ENCODE results near the gene ABHD6. TPM values are rescaled to one million over a fixed set of nuclear protein-coding genes. Genes with fewer than 3 reads are reported as not detected.
"Not testable (repeated sequence)": the region's sequence is repeated elsewhere in the genome, so short reads cannot be mapped to it uniquely, and the experiment has no call there.

Gene ABHD6, protein sequence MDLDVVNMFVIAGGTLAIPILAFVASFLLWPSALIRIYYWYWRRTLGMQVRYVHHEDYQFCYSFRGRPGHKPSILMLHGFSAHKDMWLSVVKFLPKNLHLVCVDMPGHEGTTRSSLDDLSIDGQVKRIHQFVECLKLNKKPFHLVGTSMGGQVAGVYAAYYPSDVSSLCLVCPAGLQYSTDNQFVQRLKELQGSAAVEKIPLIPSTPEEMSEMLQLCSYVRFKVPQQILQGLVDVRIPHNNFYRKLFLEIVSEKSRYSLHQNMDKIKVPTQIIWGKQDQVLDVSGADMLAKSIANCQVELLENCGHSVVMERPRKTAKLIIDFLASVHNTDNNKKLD
- 5.8 and 6.1 TPM in 2 replicates for total RNA-seq
- polyA plus RNA-seq (2012) = 6.6 TPM

DNA sequence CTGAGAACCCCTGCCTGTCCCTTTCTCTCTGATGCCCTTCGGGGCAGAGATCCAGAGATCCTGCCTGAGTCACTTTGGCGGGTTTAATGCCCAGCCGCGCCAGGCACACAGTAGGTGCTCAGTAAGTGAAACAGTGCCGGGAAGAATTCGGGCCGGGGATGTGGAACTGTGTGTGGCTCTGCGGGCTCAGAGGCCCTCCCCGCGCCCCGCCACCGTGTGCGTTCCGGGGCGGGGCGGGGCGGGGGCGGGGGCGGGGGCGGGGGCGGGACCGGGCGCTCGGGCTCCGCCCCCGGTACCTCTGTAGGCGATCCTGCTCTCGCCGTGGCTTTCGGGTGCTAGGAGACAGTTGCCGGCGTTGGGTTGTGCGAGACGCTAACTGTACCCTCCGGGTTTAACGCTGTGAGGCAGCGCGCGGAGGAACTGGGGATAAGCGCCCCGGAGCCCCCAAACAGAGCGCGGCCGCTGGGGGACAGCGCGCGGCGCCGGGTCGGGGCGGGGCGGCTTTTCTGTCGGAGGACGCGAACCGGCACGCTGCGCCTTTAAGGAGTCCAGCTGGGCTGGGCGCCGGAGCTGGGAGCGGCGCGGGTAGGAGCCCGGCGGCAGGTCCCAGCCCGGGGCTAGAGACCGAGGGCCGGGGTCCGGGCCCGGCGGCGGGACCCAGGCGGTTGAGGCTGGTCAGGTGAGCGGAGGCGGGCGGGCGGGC lies at the start of gene ABHD6:
Gene ABHD6 (plus strand): TSS at position 555 of the 703 bp plus-strand sequence. CDS start 18,795 bp downstream, outside the sequence.
- peak; percentile 81 for DNase-seq (ENCODE audit: low read depth)

DNA sequence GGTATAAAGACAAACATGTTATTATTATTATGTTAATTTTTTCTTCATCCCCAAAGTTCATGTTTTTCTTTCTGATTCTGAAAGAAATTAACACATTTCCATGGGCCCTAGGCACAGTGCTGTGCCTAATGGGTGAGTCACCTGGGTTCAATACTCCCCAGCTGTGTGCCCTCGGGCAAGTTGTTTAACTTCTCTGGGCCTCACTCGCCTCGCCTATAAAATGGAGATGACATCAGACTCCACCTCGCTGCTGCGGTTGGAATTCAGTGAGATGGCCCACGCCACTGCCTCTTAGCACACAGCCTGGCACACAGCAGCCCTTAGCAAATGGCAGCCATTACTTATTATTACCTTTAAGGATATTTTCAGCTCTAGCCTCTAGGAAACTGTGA lies 49.4 kb upstream of the ABHD6 start:
- no peak for DNase-seq (ENCODE audit: low read depth)

GRCh38 chr3:58188921-58189451 lies 48.6 kb upstream of the ABHD6 start:
- DNase-seq (ENCODE audit: low read depth) = no peak

DNA sequence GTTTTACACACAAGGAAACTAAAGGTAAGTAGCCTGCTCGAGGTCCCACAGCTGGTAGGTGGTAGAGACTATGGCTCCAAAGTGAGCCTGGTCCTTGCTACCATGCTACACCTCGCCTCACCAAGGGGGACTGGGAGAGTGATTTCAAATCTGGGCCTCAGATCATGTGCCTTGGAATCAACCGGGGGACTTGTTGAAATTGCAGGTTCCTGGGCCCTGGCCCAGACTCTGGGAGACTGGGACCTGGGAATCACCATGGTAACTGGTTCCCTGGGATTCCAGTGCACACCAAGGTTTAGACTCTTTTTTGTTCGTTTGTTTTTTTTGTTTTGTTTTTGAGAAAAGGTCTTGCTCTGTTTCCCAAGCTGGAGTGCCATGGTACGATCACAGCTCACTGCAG lies 47.9 kb upstream of the ABHD6 start:
- DNase-seq (ENCODE audit: low read depth) = no peak

- no peak for DNase-seq (ENCODE audit: low read depth)
Measured at GRCh38 chr3:58190291-58190690, 47.3 kb upstream of the ABHD6 start.

- DNase-seq (ENCODE audit: low read depth) = no peak
Measured at GRCh38 chr3:58190882-58191281, 46.7 kb upstream of the ABHD6 start.

DNA sequence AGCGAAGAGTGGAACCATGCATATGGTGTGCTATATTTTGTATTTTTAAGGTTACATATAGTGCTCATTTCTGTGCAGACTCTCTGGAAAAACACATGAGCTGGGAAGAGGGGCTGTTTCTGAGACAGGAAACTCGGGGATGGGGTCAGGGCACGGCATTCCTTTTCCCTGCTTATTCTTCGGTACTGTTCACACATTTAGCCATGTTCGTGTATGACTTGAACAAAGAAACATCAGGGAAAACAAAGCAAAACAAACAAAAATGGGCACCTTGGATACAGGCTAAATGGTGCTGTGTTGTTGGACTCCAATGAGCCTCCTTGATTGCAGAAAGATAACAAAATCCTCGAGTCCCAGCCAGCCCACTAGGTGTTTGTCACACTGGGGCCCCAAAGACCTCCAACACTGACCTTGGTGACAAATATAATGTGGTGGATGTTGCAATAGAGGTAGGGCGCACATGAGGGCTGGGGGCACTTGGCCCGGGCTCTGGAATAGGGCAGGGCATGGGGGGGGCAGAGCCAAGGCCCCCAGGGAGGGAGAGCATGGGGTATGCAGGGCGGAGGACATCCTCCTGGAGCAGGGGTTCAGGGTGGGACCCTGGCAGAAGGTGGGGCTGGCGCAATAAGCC lies 46.1 kb upstream of the ABHD6 start:
- DNase-seq (ENCODE audit: low read depth) = no peak

DNA sequence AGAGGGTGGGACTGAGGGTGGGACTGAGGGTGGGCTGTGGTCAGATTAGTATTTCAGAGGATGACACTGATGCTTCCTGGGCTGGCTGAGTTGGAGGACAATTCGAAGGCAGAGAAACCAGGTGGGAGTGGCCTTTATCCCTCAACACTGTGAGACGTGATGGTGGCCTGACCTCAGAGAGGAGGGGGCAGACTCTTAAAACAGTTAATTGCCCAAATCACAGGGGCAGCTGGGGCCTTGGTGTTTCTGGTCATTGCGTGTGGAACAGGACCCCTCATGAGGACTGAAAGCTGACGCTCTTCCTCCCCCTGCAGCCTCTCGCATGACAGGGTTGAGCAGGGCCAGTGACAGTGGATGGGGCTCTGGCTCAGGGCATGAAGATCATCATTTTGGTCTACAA lies 45.5 kb upstream of the ABHD6 start:
- DNase-seq (ENCODE audit: low read depth) = no peak

GRCh38 chr3:58193682-58194407 lies 43.7 kb upstream of the ABHD6 start:
- DNase-seq (ENCODE audit: low read depth) = no peak

DNA sequence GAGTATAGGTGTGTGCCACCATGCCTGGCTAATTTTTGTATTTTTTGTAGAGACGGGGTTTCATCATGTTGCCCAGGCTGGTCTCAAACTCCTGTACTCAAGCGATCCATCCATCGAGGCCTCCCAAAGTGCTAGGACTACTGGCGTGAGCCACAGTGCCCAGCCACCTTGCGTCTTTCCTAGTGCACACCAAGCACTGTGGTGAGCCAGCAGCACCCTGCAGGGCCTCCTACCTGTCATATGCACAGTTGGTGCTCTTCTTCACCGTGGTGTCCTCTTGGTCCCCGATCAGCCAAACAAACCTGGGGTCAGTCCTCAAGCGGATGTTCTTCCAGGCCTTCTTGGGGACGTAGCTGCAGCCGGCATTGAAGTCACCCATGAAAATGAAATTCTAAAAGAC lies 40.0 kb upstream of the ABHD6 start:
- no peak for DNase-seq (ENCODE audit: low read depth)

GRCh38 chr3:58198362-58198761 lies 39.2 kb upstream of the ABHD6 start:
- no peak for DNase-seq (ENCODE audit: low read depth)

DNA sequence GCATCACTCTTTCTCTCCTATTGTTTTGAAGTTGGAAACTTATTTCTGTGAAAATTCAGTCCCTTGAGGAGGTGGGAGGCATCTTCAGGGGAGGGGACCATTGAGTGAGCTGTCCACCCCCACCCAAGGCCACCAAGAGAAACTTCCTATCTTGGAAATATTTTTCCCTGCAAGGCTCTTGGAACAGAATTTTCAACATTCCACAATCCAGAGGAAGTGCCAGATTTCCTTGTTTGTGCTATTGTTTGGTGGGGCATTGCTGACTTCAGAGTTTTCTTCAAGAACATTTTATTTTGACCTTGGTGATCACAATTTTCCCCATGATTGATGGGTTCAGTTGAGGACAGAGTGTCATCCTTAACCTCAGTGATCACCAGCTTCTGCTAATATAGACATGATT lies 38.8 kb upstream of the ABHD6 start:
- DNase-seq (ENCODE audit: low read depth) = no peak

DNA sequence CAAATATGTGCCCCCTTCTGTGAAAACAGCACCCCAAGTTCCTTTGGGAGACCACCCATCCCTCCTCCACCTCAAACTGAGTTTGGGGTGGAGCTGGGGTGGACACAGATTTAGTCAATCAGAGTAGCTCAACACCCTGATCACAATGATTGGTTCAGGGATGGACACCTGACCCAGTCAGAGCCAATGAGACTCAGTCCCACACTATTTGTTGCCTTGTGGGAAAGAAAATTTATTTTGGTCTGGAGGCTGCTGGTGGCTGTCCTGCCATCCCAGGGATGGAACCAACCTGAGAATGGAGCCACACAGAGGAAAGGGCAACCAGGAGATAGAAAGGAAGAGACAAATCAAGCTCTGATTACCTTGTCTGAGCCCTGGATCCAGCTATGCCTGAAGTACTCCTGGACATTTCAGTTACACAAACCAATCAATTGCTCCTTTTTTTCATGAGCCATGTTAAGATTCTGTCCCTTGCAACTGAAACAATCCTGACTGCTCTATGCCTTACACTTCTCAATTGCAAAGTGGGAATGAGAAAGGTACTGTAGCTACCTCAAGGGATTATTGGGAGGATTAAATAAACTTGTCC lies 37.4 kb upstream of the ABHD6 start:
- DNase-seq (ENCODE audit: low read depth) = no peak

GRCh38 chr3:58200846-58201355 lies 36.7 kb upstream of the ABHD6 start:
- DNase-seq (ENCODE audit: low read depth) = no peak

DNA sequence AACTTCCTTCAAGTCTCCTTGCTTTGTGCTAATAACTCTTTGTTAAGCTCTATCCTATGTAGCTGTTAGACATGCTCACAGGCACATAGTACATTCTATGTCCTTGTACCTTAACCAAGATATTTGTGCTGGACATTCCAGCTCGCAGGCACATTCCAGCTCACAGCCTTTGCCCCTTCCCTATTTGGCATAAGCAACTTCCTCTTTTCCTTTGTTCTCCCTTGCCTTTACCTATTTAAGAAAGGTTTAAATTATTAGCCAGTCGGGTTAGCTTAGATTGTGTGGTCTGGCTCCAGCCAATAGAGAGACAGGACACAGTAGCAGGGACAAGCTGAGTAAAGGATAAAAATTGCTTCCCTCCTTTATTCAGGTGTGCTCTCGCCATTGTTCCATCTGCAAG lies 36.1 kb upstream of the ABHD6 start:
- DNase-seq (ENCODE audit: low read depth) = not testable (repeated sequence)

GRCh38 chr3:58202917-58203360 lies 34.7 kb upstream of the ABHD6 start:
- peak; percentile 84 for DNase-seq (ENCODE audit: low read depth)

DNA sequence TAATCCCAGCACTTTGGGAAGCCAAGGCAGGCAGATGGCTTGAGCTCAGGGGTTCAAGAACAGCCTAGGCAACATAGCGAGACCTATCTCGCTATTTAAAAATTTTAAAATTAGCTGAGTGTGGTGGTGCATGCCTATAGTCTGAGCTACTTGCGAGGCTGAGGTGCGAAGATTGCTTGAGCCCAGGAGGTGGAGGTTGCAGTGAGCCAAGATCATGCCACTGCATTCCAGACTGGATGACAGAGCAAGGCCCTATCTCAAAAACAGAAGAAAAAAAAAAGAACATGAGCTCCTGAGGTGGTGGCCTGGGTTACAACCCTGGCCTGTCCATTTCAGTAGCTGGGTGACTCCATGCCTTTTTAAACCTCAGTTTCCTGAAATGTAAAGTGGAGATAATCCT lies 34.1 kb upstream of the ABHD6 start:
- DNase-seq (ENCODE audit: low read depth) = no peak

DNA sequence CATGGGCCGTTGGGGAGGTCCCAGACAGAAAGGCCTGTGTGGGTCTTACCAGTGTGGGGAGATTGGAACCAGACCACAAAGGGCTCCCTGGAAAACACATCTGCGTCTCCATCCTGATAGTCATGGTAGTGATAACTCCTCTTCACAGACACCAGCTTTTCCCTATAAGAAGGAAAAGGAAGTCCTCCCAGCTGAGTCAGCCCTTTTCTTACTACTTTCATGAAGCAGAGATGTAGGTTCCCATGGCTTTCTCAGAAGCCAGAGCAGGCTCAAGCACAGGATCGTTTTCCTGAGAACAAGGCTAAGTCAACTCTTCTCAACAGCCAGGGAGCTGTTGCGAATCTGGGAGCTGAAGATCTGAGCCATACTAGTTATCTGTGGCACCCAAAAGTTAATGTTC lies 32.9 kb upstream of the ABHD6 start:
- DNase-seq (ENCODE audit: low read depth) = no peak

DNA sequence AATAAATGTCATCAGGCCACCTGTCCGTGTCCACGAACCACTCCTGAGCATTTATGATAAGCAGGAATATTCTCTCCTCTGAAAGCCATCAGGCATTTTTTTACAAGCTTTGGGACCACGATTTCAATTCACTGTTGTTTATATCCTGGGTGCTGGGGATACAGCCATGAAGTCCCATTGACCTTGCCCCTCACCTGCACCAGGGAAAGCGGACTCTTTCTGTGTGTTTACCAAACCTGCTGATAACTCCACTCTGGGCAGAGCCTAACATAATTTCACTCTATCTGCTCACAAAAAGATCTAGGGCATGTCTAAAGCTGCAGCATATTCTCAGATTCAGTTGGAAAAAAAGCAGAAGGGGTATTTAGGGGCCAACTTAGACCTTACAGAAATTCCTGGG lies 31.6 kb upstream of the ABHD6 start:
- DNase-seq (ENCODE audit: low read depth) = no peak

- DNase-seq (ENCODE audit: low read depth) = no peak
Measured at GRCh38 chr3:58206406-58207011, 31.1 kb upstream of the ABHD6 start.

Data from myocyte (in vitro differentiated cells).